NCI-H446 treated with DMSO at 0.1 percent for 48 hours (cell line): ENCODE data around the gene FAM72D.
A peak's percentile ranks its signal among the peaks of the same experiment; 100 is the strongest.
"Not testable (repeated sequence)": the region's sequence is repeated elsewhere in the genome, so short reads cannot be mapped to it uniquely, and the experiment has no call there.

ENCODE experiments used
- DNase-seq: peaks from one replicate; lab custom pipeline; 2025; lab: John Stamatoyannopoulos, UW

The FAM72D gene

GRCh38 chr1:145147172-145147571 lies 51.4 kb downstream of the FAM72D start:
- DNase-seq: not testable (repeated sequence)

GRCh38 chr1:145155421-145155820 lies 59.6 kb downstream of the FAM72D start:
- DNase-seq: not testable (repeated sequence)

- not testable (repeated sequence) for DNase-seq
Observed at GRCh38 chr1:145155873-145156272, 60.1 kb downstream of the FAM72D start.

- DNase-seq: peak; percentile 18
Observed at GRCh38 chr1:145156891-145157610, 61.3 kb downstream of the FAM72D start.

- DNase-seq: not testable (repeated sequence)
Observed at GRCh38 chr1:145157715-145158114, 61.9 kb downstream of the FAM72D start.

GRCh38 chr1:145161046-145161752 lies 65.4 kb downstream of the FAM72D start:
- not testable (repeated sequence) for DNase-seq
